ENCODE measurements around the gene VPS36. TPM values are rescaled to one million over a fixed set of nuclear protein-coding genes. Genes with fewer than 3 reads are reported as not detected.

The VPS36 gene
- total and polyA plus RNA-seq, 2 of the 13 experiments (the other 11 are each of a cell fraction or from before 2014, with no cell fraction given) = 17.2 to 22.4 TPM

DNA sequence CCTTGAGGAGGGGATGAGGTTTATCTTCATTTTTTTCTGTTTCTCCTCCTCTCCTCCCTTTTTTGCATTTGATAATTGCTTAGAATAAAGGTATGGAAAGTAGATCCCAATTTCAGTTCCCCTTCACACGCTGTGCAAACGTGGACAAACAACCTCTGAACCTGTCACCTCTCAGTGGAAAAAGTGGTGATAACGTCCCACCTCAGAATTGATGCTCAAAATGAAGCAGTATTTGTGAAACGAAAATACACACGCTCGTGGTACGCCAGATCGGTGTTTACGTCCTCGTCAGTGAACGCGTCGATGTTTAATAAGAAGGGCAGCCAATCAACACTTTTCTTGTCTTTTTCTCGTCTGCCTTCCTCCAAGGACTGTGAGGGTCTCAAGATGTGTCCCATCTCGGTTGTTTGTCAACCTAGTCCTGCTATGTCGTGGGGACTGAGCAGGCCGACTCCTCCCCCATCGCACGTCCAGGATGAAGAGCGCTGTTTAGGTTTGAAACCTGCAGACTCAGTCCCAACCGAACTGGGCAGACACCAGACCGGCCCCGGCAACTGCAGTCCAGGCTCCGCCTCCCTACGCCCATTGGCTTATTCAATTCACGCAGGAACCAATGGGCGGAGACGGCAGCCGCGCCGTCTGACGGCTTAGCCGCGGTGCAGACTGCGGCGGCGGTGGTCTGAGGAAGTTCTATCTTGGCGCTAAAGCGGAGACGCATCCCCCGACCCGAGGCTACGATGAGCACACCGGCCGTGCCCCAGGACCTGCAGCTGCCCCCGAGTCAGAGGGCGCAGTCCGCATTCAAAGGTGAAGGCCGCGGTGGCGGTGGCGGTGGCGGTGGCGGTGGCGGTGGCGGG, 4.6 kb upstream of the VPS36 start, which contains the start of gene CKAP2 (continued):
- TF ChIP-seq MTA3 (CRISPR knock-in tag; IDR thresholded peaks at IDR 0.05) (no peak), HOXA3 (CRISPR knock-in tag; IDR thresholded peaks at IDR 0.05) (peak; percentile 42), CREB1 (IDR thresholded peaks at IDR 0.05) (peak; percentile 59), CREB1 (CRISPR knock-in tag; IDR thresholded peaks at IDR 0.05) (peak; percentile 75), NFYC (CRISPR knock-in tag; IDR thresholded peaks at IDR 0.05) (peak; percentile 92), FOXK1 (CRISPR knock-in tag; IDR thresholded peaks at IDR 0.05; ENCODE audit: borderline replicate concordance, low read depth) (peak; percentile 83; the same call in 1 of the 2 replicates), MED13 (CRISPR knock-in tag; IDR thresholded peaks at IDR 0.05) (peak; percentile 76; the same call in 1 of the 2 replicates), BORCS8-MEF2B (CRISPR knock-in tag; IDR thresholded peaks at IDR 0.05) (peak; percentile 78; the same call in 1 of the 2 replicates), SUZ12 (IDR thresholded peaks at IDR 0.05; ENCODE audit: low read depth, low read length) (no peak), ZNF850 (CRISPR knock-in tag; conservative IDR thresholded peaks at IDR 0.05) (no peak)
- TF ChIP-seq, protein P1, sequence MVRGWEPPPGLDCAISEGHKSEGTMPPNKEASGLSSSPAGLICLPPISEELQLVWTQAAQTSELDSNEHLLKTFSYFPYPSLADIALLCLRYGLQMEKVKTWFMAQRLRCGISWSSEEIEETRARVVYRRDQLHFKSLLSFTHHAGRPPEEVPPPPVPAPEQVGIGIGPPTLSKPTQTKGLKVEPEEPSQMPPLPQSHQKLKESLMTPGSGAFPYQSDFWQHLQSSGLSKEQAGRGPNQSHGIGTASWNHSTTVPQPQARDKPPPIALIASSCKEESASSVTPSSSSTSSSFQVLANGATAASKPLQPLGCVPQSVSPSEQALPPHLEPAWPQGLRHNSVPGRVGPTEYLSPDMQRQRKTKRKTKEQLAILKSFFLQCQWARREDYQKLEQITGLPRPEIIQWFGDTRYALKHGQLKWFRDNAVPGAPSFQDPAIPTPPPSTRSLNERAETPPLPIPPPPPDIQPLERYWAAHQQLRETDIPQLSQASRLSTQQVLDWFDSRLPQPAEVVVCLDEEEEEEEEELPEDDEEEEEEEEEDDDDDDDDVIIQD (CRISPR knock-in tag; IDR thresholded peaks at IDR 0.05; ENCODE audit: low read depth) = peak; percentile 38; the same call in 1 of the 2 replicates
- TF ChIP-seq, protein P2, sequence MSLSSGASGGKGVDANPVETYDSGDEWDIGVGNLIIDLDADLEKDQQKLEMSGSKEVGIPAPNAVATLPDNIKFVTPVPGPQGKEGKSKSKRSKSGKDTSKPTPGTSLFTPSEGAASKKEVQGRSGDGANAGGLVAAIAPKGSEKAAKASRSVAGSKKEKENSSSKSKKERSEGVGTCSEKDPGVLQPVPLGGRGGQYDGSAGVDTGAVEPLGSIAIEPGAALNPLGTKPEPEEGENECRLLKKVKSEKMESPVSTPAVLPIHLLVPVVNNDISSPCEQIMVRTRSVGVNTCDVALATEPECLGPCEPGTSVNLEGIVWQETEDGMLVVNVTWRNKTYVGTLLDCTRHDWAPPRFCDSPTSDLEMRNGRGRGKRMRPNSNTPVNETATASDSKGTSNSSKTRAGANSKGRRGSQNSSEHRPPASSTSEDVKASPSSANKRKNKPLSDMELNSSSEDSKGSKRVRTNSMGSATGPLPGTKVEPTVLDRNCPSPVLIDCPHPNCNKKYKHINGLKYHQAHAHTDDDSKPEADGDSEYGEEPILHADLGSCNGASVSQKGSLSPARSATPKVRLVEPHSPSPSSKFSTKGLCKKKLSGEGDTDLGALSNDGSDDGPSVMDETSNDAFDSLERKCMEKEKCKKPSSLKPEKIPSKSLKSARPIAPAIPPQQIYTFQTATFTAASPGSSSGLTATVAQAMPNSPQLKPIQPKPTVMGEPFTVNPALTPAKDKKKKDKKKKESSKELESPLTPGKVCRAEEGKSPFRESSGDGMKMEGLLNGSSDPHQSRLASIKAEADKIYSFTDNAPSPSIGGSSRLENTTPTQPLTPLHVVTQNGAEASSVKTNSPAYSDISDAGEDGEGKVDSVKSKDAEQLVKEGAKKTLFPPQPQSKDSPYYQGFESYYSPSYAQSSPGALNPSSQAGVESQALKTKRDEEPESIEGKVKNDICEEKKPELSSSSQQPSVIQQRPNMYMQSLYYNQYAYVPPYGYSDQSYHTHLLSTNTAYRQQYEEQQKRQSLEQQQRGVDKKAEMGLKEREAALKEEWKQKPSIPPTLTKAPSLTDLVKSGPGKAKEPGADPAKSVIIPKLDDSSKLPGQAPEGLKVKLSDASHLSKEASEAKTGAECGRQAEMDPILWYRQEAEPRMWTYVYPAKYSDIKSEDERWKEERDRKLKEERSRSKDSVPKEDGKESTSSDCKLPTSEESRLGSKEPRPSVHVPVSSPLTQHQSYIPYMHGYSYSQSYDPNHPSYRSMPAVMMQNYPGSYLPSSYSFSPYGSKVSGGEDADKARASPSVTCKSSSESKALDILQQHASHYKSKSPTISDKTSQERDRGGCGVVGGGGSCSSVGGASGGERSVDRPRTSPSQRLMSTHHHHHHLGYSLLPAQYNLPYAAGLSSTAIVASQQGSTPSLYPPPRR (CRISPR knock-in tag; IDR thresholded peaks at IDR 0.05; ENCODE audit: borderline replicate concordance) = peak; percentile 44; the same call in 1 of the 2 replicates
- TF ChIP-seq, protein P3, sequence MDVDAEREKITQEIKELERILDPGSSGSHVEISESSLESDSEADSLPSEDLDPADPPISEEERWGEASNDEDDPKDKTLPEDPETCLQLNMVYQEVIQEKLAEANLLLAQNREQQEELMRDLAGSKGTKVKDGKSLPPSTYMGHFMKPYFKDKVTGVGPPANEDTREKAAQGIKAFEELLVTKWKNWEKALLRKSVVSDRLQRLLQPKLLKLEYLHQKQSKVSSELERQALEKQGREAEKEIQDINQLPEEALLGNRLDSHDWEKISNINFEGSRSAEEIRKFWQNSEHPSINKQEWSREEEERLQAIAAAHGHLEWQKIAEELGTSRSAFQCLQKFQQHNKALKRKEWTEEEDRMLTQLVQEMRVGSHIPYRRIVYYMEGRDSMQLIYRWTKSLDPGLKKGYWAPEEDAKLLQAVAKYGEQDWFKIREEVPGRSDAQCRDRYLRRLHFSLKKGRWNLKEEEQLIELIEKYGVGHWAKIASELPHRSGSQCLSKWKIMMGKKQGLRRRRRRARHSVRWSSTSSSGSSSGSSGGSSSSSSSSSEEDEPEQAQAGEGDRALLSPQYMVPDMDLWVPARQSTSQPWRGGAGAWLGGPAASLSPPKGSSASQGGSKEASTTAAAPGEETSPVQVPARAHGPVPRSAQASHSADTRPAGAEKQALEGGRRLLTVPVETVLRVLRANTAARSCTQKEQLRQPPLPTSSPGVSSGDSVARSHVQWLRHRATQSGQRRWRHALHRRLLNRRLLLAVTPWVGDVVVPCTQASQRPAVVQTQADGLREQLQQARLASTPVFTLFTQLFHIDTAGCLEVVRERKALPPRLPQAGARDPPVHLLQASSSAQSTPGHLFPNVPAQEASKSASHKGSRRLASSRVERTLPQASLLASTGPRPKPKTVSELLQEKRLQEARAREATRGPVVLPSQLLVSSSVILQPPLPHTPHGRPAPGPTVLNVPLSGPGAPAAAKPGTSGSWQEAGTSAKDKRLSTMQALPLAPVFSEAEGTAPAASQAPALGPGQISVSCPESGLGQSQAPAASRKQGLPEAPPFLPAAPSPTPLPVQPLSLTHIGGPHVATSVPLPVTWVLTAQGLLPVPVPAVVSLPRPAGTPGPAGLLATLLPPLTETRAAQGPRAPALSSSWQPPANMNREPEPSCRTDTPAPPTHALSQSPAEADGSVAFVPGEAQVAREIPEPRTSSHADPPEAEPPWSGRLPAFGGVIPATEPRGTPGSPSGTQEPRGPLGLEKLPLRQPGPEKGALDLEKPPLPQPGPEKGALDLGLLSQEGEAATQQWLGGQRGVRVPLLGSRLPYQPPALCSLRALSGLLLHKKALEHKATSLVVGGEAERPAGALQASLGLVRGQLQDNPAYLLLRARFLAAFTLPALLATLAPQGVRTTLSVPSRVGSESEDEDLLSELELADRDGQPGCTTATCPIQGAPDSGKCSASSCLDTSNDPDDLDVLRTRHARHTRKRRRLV (CRISPR knock-in tag; IDR thresholded peaks at IDR 0.05) = peak; percentile 88
- TF ChIP-seq, protein P4, sequence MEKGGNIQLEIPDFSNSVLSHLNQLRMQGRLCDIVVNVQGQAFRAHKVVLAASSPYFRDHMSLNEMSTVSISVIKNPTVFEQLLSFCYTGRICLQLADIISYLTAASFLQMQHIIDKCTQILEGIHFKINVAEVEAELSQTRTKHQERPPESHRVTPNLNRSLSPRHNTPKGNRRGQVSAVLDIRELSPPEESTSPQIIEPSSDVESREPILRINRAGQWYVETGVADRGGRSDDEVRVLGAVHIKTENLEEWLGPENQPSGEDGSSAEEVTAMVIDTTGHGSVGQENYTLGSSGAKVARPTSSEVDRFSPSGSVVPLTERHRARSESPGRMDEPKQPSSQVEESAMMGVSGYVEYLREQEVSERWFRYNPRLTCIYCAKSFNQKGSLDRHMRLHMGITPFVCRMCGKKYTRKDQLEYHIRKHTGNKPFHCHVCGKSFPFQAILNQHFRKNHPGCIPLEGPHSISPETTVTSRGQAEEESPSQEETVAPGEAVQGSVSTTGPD (CRISPR knock-in tag; IDR thresholded peaks at IDR 0.05) = no peak

Data from HepG2 (cell line).